ENCODE data around the gene ALDH1L2. TPM values are rescaled to one million over a fixed set of nuclear protein-coding genes. Genes with fewer than 3 reads are reported as not detected.

The ALDH1L2 gene
- total RNA-seq, 4 donors from 2014 or later = 1.3 to 7.6 (median 3.9) TPM

DNA sequence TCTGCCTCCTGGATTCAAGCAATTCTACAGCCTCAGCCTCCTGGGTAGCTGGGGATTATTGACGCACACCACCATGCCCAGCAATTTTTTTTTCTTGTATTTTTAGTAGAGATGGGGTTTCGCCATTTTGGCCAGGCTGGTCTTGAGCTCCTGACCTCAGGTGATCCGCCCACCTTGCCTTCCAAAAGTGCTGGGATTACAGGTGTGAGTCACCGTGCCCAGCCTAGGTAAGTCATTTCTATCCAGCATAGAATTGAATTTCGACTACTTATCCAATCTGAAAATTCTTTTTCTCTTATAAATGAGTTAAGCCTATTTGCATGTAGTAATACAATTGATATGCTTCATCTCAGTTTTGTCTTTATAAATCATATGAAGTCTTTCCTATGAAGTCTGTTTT lies 111.0 kb downstream of the ALDH1L2 start:
- H3K27ac ChIP-seq = no peak overlapping the region
- no peaks in the 10 kb centered on the region for H3K9me3 ChIP-seq
- peaks cover 5% of the 10 kb centered on the region for H3K4me1 ChIP-seq
- no peak overlapping the region for H3K4me3 ChIP-seq
- H3K27me3 ChIP-seq = no peaks in the 10 kb centered on the region
- WGBS = 87% methylated on average over 5 of the region's 5 CpGs
- H3K36me3 ChIP-seq = no peaks in the 10 kb centered on the region
- TF ChIP-seq POLR2AphosphoS5 (IDR thresholded peaks at IDR 0.05) (no peak), POLR2A (IDR thresholded peaks at IDR 0.05) (no peak), EP300 (IDR thresholded peaks at IDR 0.05) (no peak)
- TF ChIP-seq, protein P1, sequence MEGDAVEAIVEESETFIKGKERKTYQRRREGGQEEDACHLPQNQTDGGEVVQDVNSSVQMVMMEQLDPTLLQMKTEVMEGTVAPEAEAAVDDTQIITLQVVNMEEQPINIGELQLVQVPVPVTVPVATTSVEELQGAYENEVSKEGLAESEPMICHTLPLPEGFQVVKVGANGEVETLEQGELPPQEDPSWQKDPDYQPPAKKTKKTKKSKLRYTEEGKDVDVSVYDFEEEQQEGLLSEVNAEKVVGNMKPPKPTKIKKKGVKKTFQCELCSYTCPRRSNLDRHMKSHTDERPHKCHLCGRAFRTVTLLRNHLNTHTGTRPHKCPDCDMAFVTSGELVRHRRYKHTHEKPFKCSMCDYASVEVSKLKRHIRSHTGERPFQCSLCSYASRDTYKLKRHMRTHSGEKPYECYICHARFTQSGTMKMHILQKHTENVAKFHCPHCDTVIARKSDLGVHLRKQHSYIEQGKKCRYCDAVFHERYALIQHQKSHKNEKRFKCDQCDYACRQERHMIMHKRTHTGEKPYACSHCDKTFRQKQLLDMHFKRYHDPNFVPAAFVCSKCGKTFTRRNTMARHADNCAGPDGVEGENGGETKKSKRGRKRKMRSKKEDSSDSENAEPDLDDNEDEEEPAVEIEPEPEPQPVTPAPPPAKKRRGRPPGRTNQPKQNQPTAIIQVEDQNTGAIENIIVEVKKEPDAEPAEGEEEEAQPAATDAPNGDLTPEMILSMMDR (IDR thresholded peaks at IDR 0.05) = no peak
- DNase-seq (ENCODE audit: low spot score in 2 of 2) = no peak

DNA sequence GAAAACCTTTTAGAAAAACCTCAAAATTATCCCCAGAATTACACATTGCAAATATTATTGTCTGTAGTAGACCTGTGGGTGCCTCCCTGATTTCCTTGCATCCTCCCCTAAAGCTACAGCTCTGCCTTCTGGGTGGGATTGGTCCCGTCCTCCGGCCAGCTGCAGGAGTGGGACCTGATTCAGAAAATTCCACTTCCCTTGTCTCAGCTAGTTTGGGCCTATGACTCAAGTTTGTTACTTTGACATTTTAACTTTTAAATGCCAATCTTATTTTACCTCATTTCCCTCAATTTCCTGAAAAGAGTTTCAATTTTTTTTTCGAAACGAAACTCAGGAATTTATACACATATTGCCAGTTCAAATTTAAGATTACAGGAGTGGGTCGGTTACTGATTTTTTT lies 113.0 kb downstream of the ALDH1L2 start:
- H3K4me1 ChIP-seq = peaks cover 5% of the 10 kb centered on the region
- H3K9me3 ChIP-seq = no peaks in the 10 kb centered on the region
- 60% methylated on average over 5 of the region's 5 CpGs for WGBS
- no peaks in the 10 kb centered on the region for H3K36me3 ChIP-seq
- H3K27ac ChIP-seq = no peak overlapping the region
- no peak overlapping the region for H3K4me3 ChIP-seq
- no peak for DNase-seq (ENCODE audit: low spot score in 2 of 2)
- TF ChIP-seq POLR2AphosphoS5 (IDR thresholded peaks at IDR 0.05) (no peak), EP300 (IDR thresholded peaks at IDR 0.05) (no peak)
- TF ChIP-seq, protein P1 (IDR thresholded peaks at IDR 0.05) = no peak
- no peaks in the 10 kb centered on the region for H3K27me3 ChIP-seq

Other genes with a start within 250 kb of the ALDH1L2 start
- 10 to 100 TPM in 1 of 4 donors, 1 to 10 TPM in 3; 1.8 to 14.6 (median 6.6) TPM for gene SLC41A2, start 126.2 kb downstream of the ALDH1L2 start, total RNA-seq
- 1 to 10 TPM; 4.7 to 9.9 (median 6.6) TPM for gene NOPCHAP1, start 98.1 kb downstream of the ALDH1L2 start, total RNA-seq
- gene WASHC4, start 23.3 kb upstream of the ALDH1L2 start, total RNA-seq = 10 to 100 TPM; 24.9 to 66.5 (median 30.4) TPM
- 100 to 1,000 TPM in 3 of 4 donors, 10 to 100 TPM in 1; 95.2 to 172 (median 110) TPM for gene APPL2, start 151.7 kb upstream of the ALDH1L2 start, total RNA-seq
- 10 to 100 TPM; 17.4 to 28.5 (median 25.3) TPM for gene C12orf75, start 246.2 kb upstream of the ALDH1L2 start, total RNA-seq

Data from suprapubic skin (tissue), 4 donors.